GF-D8 (cell line): ENCODE results near the gene THRB.
"Not testable (repeated sequence)": the region's sequence is repeated elsewhere in the genome, so short reads cannot be mapped to it uniquely, and the experiment has no call there.

Source experiments
- DNase-seq: peaks from one replicate; lab custom pipeline; 2025; lab: John Stamatoyannopoulos, UW

Gene THRB

GRCh38 chr3:24094818-24095217, 399.8 kb downstream of the THRB start:
- DNase-seq: not testable (repeated sequence)

- DNase-seq: no peak
Observed at GRCh38 chr3:24088782-24089181, 405.9 kb downstream of the THRB start.

- DNase-seq: no peak
Observed at GRCh38 chr3:24087469-24087868, 407.2 kb downstream of the THRB start.

GRCh38 chr3:24086617-24087404, 407.8 kb downstream of the THRB start:
- DNase-seq: no peak

- no peak for DNase-seq
Observed at GRCh38 chr3:24086206-24086605, 408.4 kb downstream of the THRB start.

- DNase-seq: no peak
Observed at GRCh38 chr3:24072193-24072592, 422.5 kb downstream of the THRB start.

GRCh38 chr3:24069045-24069444, 425.6 kb downstream of the THRB start:
- DNase-seq: no peak

GRCh38 chr3:24067483-24067882, 427.2 kb downstream of the THRB start:
- no peak for DNase-seq
